Liver (tissue), 3 donors: Measurements from ENCODE around the gene NFATC1.

Source experiments
- CTCF ChIP-seq: fragments of 150-350 bp; IDR thresholded peaks from 2 replicates; pipeline ENCODE4 v1.5.1; 2017; ENCODE audit warnings: improper control_type of control experiment, low read depth, low read length; ENCODE audit not compliant: missing input control
- FOXA1 ChIP-seq: IDR thresholded peaks from 2 replicates; pipeline ENCODE4 v1.6.1; 2016; ENCODE audit warnings: antibody characterized with exemption
- JUND ChIP-seq, 2 donors: IDR thresholded peaks; 2 replicates each; pipeline ENCODE4 v1.6.1; 2016; ENCODE audit warnings: antibody characterized with exemption in 2 of 2
- RAD21 ChIP-seq, 2 donors: IDR thresholded peaks; 2 replicates each; pipeline ENCODE4 v1.6.1; 2016; ENCODE audit warnings: antibody characterized with exemption in 2 of 2, mild to moderate bottlenecking in 2 of 2
- REST ChIP-seq: IDR thresholded peaks from 2 replicates; pipeline ENCODE4 v1.6.1; 2016; ENCODE audit warnings: antibody characterized with exemption, mild to moderate bottlenecking
- RXRA ChIP-seq, 2 donors: IDR thresholded peaks; 2 replicates each; pipeline ENCODE4 v1.6.1; 2017 to 2018; ENCODE audit warnings: antibody characterized with exemption in 2 of 2, mild to moderate bottlenecking in 1 of 2
- SP1 ChIP-seq: IDR thresholded peaks from 2 replicates; pipeline ENCODE4 v1.6.1; 2018; ENCODE audit warnings: antibody characterized with exemption, mild to moderate bottlenecking
- TAF1 ChIP-seq: conservative IDR thresholded peaks from 2 replicates; pipeline ENCODE4 v1.6.1; 2016; ENCODE audit warnings: antibody characterized with exemption, mild to moderate bottlenecking
- YY1 ChIP-seq: IDR thresholded peaks from 2 replicates; pipeline ENCODE4 v1.6.1; 2016; ENCODE audit warnings: antibody characterized with exemption, mild to moderate bottlenecking
- donor health status: healthy.
- donor health status: healthy.

DNA sequence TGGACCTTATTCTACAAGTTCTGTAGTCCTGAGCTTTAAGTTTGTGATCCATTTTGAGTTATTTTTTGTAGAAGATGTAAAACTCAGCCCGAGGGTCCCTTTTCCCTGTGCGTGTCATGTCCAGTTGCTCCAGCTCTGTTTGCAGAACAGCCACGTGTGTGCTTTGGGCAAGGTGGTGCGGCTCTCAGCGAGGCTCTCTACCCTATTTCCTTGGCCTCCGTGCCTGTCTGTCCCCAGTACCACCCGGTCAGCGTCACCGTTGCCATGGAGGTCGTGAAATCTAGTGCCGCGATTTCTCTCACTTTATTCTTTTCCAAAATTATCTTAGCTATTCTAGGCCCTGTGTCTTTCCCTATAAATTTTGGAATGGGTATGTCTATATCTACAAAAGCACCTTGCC lies 142.9 kb downstream of the NFATC1 start:
- TF ChIP-seq CTCF: no peak
- TF ChIP-seq SP1: no peak
- no peak for TF ChIP-seq YY1
- no peak for TF ChIP-seq FOXA1
- TF ChIP-seq REST: no peak
- TF ChIP-seq RXRA (IDR thresholded peaks at IDR 0.05): no peak
- TF ChIP-seq TAF1: no peak
- TF ChIP-seq RAD21 (IDR thresholded peaks at IDR 0.05): no peak
- TF ChIP-seq JUND (IDR thresholded peaks at IDR 0.05): no peak
